Gastroesophageal sphincter (tissue), 3 donors: ENCODE results near the gene CD302.

ENCODE experiments used
- CTCF ChIP-seq, 4 experiments: fragments of 200-600 bp in 2 of 4; fragments of 450-650 bp in 2 of 4; sonication (generic) in 1 of 4; IDR thresholded peaks; one replicate each; pipeline ENCODE4 v1.5.1; 2017 to 2019; ENCODE audit warnings: antibody characterized with exemption in 4 of 4, mild to moderate bottlenecking in 2 of 4, moderate library complexity in 2 of 4
- EP300 ChIP-seq: sonication (generic); formaldehyde crosslinking; IDR thresholded peaks from one replicate; pipeline ENCODE4 v1.6.1; 2017; ENCODE audit warnings: antibody characterized with exemption, mild to moderate bottlenecking

GRCh38 chr2:159846564-159846963 is 48.6 kb upstream of the CD302 start:
- TF ChIP-seq EP300, result no peak
- TF ChIP-seq CTCF (IDR thresholded peaks at IDR 0.05), result no peak
